ENCODE measurements around the gene CRYBB3. TPM values are rescaled to one million over a fixed set of nuclear protein-coding genes. Genes with fewer than 3 reads are reported as not detected.
A peak's percentile ranks its signal among the peaks of the same experiment; 100 is the strongest.
"Not testable (repeated sequence)": the region's sequence is repeated elsewhere in the genome, so short reads cannot be mapped to it uniquely, and the experiment has no call there.

Gene CRYBB3
- total and polyA plus RNA-seq, 8 donors: 0.18 to 0.60 (median 0.38) TPM; not detected in 1

- TF ChIP-seq CTCF (IDR thresholded peaks at IDR 0.05): no peak
- peaks cover 0 to 6% of the 10 kb centered on the region in 2 donors for H3K36me3 ChIP-seq
- ATAC-seq: no peak
- H3K27me3 ChIP-seq: no peaks in the 10 kb centered on the region
- H3K4me1 ChIP-seq: no peaks in the 10 kb centered on the region
- H3K4me3 ChIP-seq: no peak overlapping the region
- no peak overlapping the region for H3K27ac ChIP-seq
- H3K9me3 ChIP-seq: no peaks in the 10 kb centered on the region
- no peak for DNase-seq
- intact Hi-C loops (cut with DNase I): no loop called here
Observed at GRCh38 chr22:25201557-25202273, 2.1 kb downstream of the CRYBB3 start.

GRCh38 chr22:25202290-25202921 lies 2.7 kb downstream of the CRYBB3 start:
- ATAC-seq (peak; percentile 90), DNase-seq (peak in 3 of 4 donors; percentile 23 to 52 (median 39))
- Histone ChIP-seq H3K4me3 (no peak overlapping the region), H3K27ac (no peak overlapping the region), H3K9me3 (no peaks in the 10 kb centered on the region), H3K36me3 (peaks cover 0 to 3% of the 10 kb centered on the region in 2 donors), H3K4me1 (no peaks in the 10 kb centered on the region), H3K27me3 (no peaks in the 10 kb centered on the region)
- intact Hi-C loops (cut with DNase I): no loop called here
- peak; percentile 76 to 83 for TF ChIP-seq CTCF (IDR thresholded peaks at IDR 0.05)

- intact Hi-C loops (cut with DNase I): no loop called here
- ATAC-seq (no peak), DNase-seq (no peak)
- H3K4me1 ChIP-seq: no peaks in the 10 kb centered on the region
- no peaks in the 10 kb centered on the region for H3K9me3 ChIP-seq
- no peaks in the 10 kb centered on the region for H3K36me3 ChIP-seq
- TF ChIP-seq CTCF (IDR thresholded peaks at IDR 0.05): no peak
- no peak overlapping the region for H3K27ac ChIP-seq
- no peaks in the 10 kb centered on the region for H3K27me3 ChIP-seq
- H3K4me3 ChIP-seq: no peak overlapping the region
Observed at GRCh38 chr22:25203082-25203481, 3.4 kb downstream of the CRYBB3 start.

- H3K4me3 ChIP-seq; DNase-seq; H3K27ac ChIP-seq; H3K9me3 ChIP-seq; H3K4me1 ChIP-seq; intact Hi-C loops (cut with DNase I); H3K27me3 ChIP-seq; H3K36me3 ChIP-seq; ATAC-seq: not testable (repeated sequence)
Observed at GRCh38 chr22:25204547-25204946, 4.9 kb downstream of the CRYBB3 start.

GRCh38 chr22:25205847-25206246 lies 6.2 kb downstream of the CRYBB3 start:
- DNase-seq: no peak
- no peak overlapping the region for H3K27ac ChIP-seq
- no peaks in the 10 kb centered on the region for H3K36me3 ChIP-seq
- no peaks in the 10 kb centered on the region for H3K4me1 ChIP-seq
- H3K27me3 ChIP-seq: no peaks in the 10 kb centered on the region
- intact Hi-C loops (cut with DNase I): no loop called here
- no peaks in the 10 kb centered on the region for H3K9me3 ChIP-seq
- no peak for ATAC-seq
- no peak for TF ChIP-seq CTCF (IDR thresholded peaks at IDR 0.05)
- H3K4me3 ChIP-seq: no peak overlapping the region
